GM21526 (cell line): ENCODE results near the gene NADK.

ENCODE experiments used
- ATAC-seq: cut with Tn5 transposase; IDR thresholded peaks from one replicate; pipeline ENCODE4 v1.9.1; 2021; ENCODE audit warnings: moderate library complexity; ENCODE audit not compliant: unreplicated experiment, low FRiP score

Gene NADK, protein sequence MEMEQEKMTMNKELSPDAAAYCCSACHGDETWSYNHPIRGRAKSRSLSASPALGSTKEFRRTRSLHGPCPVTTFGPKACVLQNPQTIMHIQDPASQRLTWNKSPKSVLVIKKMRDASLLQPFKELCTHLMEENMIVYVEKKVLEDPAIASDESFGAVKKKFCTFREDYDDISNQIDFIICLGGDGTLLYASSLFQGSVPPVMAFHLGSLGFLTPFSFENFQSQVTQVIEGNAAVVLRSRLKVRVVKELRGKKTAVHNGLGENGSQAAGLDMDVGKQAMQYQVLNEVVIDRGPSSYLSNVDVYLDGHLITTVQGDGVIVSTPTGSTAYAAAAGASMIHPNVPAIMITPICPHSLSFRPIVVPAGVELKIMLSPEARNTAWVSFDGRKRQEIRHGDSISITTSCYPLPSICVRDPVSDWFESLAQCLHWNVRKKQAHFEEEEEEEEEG

DNA sequence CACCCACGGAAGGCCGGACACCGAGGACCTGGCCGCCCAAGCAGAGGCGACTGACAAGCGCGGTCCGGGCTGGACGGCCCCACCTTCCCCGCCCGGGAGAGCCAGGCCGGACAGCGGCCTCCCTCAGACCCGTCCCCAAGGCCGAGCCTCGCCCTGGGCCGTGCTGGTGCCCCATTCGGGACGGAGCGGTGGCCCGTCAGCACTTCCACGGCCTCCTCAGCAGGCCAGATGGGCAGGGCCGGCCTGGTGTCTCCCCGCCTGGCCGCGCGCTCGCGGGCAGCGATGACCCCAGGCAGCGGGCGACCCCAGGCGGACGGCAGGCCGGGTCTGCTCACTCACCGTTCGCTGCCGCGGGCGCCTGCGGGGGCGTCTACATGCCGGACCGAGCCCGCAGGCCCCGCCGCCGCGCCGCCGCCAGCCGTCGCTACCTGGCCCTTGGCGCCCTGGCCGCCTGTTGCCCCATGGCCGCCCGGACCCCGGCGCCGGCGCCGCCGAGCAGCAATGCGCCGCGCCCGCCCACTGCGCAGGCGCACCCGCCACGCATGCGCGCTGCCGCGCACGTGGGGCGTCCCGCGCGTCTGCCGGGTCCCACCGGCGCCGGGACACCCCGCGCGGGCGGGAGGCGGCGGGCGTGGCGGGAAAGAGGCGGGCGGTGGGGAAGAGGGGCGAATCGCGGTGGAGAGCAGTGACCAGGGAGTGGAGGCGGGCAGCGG is at the start of gene NADK:
Gene NADK (minus strand): TSS at position 521 of the 713 bp plus-strand sequence. CDS start 13,064 bp downstream, outside the sequence.
- peak; percentile 34 for ATAC-seq

DNA sequence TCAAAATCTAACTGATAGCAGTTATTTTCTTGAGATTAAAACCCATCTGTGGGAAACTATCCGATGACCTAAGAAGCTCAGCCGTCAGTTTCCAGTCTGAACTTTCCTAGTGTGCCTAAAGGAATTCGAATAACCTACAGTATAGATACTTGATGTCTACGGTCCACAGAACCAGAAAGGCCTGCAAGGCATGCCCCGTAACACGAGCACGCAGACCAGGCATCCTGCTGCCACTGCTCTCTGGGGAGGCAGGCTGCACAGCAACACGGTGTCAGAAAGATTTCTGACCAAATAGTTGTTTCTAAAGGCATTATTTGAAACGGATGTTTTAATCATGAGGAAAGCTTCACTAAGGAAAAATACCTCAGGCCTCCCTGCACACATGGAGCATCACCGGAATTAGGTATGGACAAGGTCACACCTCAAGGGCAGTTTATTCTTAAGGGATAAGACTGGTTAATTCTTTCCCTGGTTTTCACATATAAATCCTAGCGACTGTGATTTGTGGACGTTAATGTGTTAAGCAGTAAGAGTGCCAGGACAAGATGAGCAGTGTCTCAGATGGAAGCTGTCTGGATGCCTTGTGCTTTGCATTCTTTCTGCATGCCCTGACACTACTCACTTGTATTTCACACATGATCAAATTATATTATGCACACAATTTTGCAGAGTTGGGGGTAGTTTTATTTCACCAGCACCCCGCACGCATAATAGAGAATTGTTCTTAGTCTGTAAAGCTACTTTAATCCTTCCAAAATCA is 49.0 kb upstream of the NADK start:
- no peak for ATAC-seq

DNA sequence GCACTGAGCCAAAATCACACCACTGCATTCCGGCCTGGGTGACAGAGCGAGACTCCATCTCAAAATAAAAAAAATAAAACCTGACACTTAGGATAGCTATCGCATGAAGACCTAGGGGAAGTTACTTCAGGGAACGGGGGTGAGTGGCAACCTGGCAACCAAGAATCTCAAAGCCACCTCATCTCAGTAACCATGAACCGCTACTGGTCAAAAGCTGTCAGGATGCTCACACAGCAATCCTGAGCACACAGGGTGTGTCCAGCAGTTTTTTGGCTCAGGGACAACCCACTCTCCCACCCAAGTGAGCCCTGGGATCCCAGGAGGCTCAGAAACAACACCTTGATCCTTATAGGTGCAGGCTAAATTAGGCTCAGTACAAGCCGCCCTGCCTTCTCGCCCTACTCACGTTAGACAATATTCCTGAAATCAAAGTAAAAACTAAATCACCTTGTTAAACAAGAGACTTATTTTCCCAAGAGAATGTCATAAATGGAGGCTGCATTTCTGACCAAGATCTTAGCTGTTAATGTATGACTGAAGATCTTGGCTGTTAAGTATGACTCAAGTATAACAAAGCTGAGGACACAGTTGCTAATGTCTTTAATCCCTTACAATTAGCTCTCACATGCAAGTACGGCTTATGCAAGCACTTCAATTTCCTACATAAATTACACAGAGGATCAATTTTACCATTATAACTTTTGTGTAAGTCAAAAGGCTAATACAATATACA is 48.3 kb upstream of the NADK start:
- no peak for ATAC-seq

DNA sequence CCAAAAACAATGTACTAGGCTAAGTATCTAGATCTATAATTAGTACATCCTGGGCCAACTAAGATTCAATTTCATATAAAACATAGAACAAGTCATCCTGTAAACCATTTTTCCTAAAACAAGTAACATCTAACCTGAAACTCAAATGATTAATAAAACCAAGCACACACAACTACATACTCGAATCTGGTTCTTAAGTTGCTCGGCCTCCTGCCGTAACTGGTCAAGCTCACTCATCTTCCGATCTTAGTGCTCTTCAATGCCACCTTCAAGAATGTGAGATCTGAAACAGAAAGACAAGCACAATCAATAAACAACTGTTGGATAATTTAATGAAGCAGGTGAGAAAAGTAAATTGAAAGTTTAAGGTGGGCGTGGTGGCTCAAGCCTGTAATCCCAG is 46.9 kb upstream of the NADK start:
- ATAC-seq: no peak

DNA sequence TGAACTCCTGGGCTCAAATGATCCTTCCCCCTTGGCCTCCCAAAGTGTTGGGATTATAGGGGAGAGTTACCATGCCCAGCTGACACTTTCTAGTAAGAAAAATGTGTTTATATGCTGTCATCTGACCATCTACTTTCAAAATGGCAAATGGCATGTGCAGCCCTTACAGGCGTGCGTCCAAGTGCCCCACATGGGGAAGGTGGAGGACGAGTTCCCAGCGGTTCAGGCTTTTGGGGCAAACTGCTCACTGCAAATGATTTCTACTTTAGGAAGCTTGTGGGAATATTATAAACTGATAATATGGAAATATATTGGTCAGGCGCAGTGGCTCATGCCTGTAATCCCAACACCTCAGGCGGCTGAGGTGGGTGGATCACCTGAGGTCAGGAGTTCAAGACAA is 41.5 kb upstream of the NADK start:
- ATAC-seq: no peak

DNA sequence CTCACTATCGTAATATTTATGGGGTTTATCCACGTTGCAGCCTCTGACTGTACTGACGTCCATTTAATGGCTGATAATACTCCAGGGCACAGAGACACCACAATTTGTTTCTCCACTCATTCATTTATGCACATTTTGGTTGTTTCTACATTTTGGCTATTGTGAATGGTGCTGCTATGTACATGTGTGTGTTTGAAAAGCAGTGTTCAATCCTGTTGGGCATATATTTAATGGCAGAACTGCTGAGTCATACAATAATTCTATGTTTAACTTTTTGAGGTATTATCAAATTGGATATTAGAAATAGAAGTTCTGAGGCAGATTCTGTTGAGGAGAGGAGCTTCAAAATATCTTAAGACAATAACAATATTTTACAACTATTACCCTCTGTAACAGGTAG is 39.0 kb upstream of the NADK start:
- ATAC-seq: no peak

DNA sequence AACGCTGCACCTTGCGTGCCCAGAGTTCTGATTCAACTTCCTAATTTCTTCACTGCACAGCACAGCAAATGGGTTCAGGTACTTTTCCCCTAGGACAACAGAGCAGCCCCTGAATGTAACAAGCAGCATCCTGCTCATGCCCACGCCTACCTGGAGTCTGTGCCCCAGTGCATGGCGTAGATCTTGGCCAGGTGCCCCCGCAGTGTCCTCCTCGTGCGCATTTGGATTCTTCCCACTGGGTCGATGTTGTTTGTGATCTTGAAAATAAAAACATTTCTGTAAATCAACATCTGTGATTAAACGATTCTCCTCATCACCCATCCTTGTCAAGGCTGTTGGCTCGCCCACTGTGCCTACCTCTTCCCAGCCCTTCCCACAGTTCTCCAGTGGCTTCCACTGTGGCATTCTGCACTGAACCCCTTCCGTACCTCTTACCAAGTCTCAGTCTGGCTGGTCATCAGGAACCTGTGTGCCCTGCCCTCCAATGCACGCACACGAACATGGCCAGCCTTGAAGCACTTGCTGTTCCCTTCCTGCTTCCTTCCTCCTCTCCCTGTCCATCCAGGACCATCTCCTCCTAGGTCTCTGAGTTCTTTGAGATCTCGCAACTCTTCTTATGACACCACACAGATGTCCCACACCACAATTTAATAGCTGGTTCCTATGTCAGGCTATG is 37.5 kb upstream of the NADK start:
- no peak for ATAC-seq

DNA sequence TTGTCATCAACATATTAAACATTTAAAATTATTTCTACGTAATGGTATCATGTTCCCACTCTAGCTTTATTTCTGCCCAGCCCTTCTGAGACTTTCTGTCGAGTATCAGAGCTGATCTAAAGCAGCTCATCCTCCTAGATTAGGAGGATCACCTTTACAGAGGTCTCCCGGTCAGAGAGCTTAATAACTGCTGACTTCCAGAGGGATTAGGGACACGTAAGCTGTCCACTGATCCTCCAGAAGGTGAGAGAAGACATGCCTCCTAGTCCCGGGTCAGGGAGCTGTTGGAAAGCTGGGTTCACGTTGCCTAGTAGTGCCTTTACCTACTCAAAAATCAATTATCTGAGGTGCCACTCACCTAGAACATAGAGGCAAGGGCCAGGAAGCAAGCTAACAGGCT is 31.2 kb upstream of the NADK start:
- no peak for ATAC-seq

DNA sequence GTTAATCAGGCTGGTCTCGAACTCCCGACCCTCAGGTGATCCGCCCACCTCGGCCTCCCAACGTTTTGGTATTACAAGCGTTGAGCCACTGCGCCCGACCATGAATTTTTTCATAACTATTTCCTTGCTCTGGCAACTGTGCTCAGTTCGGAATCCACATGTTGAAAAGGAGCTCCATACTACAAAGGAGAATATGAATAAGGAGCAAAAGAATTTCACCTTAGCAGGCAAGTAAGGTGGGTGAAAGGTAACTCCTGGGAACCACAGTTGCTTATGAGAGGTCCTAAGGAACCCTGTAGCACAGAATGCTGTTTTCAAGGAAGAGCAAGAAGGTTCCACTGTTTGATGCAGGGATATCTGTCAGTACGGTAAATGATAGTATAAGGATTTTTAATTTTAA is 29.9 kb upstream of the NADK start:
- no peak for ATAC-seq

DNA sequence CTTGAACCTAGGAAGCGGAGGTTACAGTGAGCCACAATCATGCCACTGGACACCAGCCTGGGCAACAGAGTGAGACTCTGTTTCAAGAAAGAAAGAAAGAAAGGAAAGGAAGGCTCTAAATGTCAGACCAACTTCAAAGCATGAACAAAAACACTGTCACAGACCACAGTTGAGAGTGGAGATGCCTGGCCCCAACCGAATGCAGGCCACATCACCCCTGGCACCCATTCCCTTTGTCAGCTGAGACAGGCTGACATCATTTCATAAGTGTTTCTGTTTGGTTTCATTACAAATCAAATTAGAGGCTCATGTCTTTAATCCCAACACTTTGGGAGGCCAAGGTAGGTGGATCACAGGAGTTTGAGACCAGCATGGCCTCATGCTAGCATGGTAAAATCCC is 28.6 kb upstream of the NADK start:
- no peak for ATAC-seq

DNA sequence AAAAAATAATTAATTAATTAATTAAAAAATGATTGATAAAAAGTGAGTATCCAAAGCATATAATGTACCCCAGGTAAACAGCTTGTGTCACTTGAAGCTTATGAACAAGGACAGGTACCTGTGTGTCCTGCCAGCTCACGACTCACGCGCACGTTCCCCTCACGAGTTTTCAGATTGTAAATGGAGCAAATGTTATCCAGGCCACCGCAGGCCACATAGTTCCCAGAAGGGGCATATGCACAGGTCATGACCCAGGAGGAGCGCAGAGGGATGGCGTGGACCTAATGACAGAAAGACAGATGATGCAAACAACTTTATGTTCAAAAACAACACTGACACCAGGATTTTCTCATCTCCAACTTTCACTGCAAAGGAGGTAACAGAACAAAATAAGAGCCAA is 26.0 kb upstream of the NADK start:
- ATAC-seq: no peak

DNA sequence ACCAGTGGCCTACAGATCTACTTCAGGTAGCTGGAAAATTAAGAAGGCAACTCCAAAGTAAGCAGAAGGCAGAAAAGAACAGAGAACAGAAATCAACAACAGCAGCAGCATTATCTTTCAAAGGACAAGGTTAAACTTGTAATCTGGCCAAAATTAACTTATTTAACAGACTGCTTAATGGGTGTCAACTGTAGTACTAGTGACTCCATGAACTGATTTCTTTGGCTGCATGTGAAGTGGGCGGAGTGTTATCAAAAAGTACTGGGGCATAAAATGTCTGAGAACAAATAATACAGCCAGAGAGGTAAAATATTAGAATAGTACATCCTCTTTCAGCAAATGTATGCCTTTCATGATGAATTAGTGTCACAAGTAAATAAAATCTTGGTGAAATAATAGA is 24.6 kb upstream of the NADK start:
- ATAC-seq: no peak

DNA sequence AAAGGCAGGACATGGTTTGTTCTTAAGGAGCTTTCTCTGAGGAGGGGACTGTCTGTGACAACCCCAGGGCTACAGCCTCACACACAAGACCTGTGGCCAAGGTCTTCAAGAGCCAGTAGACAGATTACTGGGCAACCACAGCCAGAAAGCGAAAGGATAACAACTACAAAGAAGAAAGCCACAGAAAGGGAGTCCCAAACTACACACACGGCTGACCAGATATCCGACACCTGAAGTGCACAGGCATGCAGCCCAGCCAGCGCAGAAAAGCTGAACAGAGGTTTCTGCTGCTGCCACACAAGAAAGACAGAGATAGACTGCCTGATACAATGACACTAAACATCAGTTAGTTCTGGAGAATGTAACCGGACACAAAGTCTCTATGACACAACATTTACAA is 21.4 kb upstream of the NADK start:
- peak; percentile 54 for ATAC-seq

DNA sequence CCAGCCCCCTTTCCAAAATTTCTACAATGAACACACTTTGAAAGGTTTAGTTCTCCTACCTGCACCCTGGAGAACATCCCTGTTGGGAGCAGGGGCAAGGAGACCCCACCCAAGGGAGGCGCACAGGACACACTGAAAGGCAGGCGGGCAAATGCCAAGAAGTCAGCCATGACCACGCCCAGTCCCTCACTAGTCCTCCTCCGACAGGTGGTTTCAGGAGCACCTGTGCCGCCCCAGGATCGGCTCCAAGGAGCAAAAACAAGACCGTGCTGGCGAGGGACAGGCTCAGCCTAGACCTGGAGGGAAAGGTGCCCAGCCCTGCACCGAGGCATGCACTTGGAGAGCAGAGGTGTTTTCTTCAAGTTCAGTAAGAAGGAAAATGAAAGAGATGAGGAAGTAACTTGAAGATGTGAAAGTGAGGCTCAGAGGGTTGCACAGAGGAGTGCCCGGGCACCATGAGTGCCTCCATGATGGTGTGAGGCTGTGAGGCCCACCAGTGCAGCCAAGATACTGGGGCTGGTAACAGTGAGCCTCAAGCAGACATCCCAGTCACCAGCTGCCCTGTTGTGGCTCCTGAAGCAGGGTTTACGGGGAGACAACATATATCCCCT is 19.6 kb upstream of the NADK start:
- no peak for ATAC-seq

DNA sequence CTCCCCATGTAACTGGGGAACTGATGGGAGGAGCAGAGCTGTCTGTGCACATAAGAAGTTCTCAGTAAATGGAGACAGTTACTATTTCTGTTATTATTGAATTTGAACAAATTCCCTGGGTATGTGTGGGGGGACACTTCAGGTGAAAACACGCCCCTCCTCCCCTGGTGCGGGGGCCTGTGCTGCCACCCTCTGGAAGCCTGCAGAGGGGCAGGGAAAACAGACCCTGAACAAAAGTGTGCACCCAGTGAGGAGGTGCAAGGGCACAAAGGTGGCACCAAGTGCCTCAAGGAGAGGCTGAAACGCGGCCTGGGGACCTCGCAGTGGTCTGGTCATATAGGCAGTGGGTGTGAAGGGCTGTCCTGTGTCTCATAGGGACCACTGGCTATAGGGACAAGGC is 18.2 kb upstream of the NADK start:
- ATAC-seq: no peak

DNA sequence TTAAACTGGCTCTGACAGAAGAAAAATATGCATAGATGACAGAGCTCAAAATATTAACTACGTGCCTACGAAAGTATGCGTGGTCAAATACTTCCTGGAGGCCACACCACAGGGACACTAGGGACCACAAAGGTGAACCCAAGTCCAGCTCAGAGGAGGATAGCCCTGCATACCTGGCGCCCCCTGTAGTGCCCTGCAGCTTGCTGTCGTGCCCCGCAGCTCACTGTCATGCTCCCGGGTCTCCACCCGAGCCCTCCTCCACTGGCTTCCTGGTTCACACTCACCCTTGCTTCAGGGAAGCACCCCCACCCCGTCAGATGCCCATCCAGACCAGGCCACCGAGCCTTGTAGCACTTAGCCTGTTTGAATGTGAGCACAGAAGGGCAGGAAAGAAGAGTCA is 16.7 kb upstream of the NADK start:
- no peak for ATAC-seq

DNA sequence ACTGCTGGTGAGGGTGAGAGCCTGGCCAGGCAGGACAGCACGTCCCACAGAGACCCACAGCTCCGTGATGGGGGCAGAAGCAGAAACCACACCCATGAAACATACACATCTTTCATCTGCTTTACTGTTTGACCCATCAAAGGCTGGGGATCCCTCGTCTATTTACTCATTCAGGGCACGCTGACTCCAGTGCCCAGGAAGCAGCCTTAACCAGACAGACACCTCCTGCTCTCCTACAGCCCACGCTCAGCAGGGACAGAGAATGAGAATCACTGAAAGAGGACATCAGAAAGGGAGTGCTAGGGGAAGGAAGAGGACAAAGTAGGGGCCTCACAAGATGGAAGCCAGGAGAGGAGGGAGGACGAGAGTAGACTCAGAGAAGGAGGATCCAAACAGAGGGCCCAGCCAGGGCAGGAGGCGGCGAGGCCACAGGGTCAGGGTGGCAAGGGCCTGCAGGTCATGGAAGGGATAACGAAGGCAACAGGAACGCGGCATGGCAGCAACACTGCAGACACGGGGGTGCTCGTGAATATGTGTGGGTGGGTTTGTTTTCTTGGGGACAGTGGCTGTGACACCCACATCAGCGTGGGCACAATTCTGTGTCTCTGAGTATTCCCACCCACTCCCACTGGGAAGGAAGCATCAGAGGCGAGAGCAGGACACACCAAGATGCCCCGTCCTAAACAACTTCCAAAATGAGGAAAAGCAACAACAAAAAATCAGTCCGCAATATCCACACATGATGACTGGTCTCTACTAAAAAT is 15.4 kb upstream of the NADK start:
- ATAC-seq: no peak

DNA sequence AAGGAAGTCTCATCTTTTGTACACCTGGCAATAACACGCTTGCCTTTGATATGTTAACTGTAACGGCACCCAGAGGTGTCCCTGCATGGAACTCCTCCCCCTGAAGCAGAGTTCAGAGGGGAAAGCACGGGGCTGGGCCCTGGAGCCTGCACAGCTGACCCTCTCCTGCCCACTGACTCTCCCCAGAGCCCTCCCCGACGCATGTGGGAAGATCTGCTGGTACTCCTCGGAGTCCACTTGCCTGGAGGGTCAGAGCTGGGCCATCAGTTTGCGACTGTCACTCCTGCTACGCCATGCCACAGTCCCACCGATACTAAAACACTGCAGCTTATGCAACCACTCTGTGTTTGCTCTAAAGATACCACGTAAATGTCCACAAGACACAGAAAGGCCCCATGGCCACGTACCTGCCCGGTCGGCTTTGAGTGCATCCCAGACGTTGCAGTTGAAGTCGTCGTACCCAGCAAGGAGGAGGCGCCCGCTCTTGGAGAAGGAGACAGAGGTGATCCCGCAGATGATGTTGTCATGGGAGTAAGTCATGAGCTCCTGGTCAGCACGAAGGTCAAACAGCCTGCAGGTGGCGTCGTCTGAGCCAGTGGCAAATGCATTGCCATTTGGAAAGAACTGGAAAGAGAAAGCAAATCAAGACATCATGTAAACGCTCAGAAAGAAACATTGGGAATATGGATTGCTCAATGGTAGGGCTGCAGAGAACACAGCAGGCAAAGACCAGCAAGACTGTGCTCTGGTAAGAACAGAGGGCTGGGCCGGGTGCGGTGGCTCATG is 10.6 kb upstream of the NADK start:
- ATAC-seq: no peak
